Measurements from ENCODE around the gene EXOSC10.

DNA sequence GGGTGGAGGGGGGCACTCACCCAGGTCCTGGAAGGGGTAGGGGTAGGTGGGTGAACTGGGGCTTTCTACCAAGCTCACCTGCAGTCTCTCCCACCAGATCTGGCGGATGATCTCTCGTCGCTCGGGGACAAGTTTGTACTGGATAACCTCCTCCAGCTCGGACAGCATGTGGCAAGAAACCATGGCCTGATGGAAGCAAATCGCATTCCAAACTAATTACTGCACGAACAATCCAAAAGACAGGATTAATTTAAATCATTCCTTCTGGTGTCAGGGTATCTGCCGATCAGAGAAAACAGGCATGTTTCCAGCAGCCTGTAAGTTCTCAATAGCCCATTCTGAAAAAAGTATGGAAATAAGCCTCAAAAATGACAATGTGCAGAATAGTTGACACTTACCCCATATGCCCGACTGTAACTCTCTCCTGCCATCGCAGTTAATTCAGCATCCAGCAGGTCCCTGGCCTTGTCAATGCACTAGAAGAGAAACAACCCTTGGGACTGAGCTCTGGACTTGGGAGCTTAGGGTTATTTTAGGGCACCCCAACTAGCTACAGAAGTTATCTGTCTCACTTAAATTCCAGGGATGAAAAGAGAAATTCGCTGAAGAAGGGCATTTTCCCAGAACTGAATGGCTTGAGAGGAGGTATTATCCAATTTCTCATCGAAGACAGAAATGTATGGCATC is 45.0 kb upstream of the EXOSC10 start:
- TF ChIP-seq, protein P1, sequence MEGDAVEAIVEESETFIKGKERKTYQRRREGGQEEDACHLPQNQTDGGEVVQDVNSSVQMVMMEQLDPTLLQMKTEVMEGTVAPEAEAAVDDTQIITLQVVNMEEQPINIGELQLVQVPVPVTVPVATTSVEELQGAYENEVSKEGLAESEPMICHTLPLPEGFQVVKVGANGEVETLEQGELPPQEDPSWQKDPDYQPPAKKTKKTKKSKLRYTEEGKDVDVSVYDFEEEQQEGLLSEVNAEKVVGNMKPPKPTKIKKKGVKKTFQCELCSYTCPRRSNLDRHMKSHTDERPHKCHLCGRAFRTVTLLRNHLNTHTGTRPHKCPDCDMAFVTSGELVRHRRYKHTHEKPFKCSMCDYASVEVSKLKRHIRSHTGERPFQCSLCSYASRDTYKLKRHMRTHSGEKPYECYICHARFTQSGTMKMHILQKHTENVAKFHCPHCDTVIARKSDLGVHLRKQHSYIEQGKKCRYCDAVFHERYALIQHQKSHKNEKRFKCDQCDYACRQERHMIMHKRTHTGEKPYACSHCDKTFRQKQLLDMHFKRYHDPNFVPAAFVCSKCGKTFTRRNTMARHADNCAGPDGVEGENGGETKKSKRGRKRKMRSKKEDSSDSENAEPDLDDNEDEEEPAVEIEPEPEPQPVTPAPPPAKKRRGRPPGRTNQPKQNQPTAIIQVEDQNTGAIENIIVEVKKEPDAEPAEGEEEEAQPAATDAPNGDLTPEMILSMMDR (IDR thresholded peaks at IDR 0.05), result no peak
- no peak for TF ChIP-seq POLR2A (IDR thresholded peaks at IDR 0.05)
- no peak for TF ChIP-seq POLR2AphosphoS5 (IDR thresholded peaks at IDR 0.05)
